Prostate gland (tissue), 2 donors: Measurements from ENCODE around the gene ATP23. TPM values are rescaled to one million over a fixed set of nuclear protein-coding genes. Genes with fewer than 3 reads are reported as not detected.
A peak's percentile ranks its signal among the peaks of the same experiment; 100 is the strongest.

Experiments used
- DNase-seq: peaks from one replicate; pipeline ENCODE4 v3.0.0-alpha.2; 2019; ENCODE audit warnings: low spot score
- H3K27ac ChIP-seq, 2 donors: fragments of 200-600 bp; sonication (generic); 2 replicates each; pipeline ENCODE4 v1.5.1; 2017 to 2019
- H3K27me3 ChIP-seq: fragments of 200-600 bp; sonication (generic); replicated peaks from 2 replicates; pipeline ENCODE4 v1.5.1; 2019; ENCODE audit not compliant: insufficient read depth
- H3K36me3 ChIP-seq, 2 donors: fragments of 200-600 bp; sonication (generic); 1 replicate in 1 of 2; 2 replicates in 1 of 2; pipeline versions ENCODE4 v1.5.1 to v1.8.1; 2017 to 2019
- H3K4me1 ChIP-seq: fragments of 200-600 bp; sonication (generic); replicated peaks from 2 replicates; pipeline ENCODE4 v1.5.1; 2019
- H3K4me3 ChIP-seq, 2 donors: fragments of 200-600 bp; sonication (generic); 2 replicates each; pipeline ENCODE4 v1.5.1; 2017 to 2019
- H3K9me3 ChIP-seq: fragments of 200-600 bp; sonication (generic); 2 replicates; pipeline ENCODE4 v1.5.1; 2017
- POLR2A ChIP-seq: fragments of 450-650 bp; IDR thresholded peaks from one replicate; pipeline ENCODE4 v1.6.1; 2016; ENCODE audit warnings: antibody characterized with exemption, mild to moderate bottlenecking
- POLR2AphosphoS5 ChIP-seq: sonication (generic); formaldehyde crosslinking; IDR thresholded peaks from one replicate; pipeline ENCODE4 v1.6.1; 2017; ENCODE audit warnings: antibody characterized with exemption
- WGBS: methylation state at CpG from one replicate; pipeline ENCODE4 v1.1.5; 2018; 5-methylcytosine and 5-hydroxymethylcytosine counted together
- intact Hi-C: fragments of 100-400 bp; cut with DNase I; formaldehyde crosslinking; loops from one replicate; pipeline ENCODE4 v1.14.2; 2022
- total RNA-seq, 2 donors: library from RNA; depleted of rRNA; stranded (reverse); fragments of >200 nt; gene quantifications; one replicate each; pipeline ENCODE4 v1.1.0, GENCODE V29; 2016
- TF ChIP-seq, protein P1 (sequence below), 4 experiments: fragments of 200-600 bp in 2 of 4; fragments of 450-650 bp in 2 of 4; sonication (generic) in 2 of 4; IDR thresholded peaks; 1 replicate in 3 of 4; 2 replicates in 1 of 4; pipeline ENCODE4 v1.5.1; 2016 to 2019; ENCODE audit warnings: antibody characterized with exemption in 4 of 4, mild to moderate bottlenecking in 2 of 4, moderate library complexity in 2 of 4

ATP23 gene
- total RNA-seq, 2 donors from 2014 or later: 8.0 to 15.0 TPM

DNA sequence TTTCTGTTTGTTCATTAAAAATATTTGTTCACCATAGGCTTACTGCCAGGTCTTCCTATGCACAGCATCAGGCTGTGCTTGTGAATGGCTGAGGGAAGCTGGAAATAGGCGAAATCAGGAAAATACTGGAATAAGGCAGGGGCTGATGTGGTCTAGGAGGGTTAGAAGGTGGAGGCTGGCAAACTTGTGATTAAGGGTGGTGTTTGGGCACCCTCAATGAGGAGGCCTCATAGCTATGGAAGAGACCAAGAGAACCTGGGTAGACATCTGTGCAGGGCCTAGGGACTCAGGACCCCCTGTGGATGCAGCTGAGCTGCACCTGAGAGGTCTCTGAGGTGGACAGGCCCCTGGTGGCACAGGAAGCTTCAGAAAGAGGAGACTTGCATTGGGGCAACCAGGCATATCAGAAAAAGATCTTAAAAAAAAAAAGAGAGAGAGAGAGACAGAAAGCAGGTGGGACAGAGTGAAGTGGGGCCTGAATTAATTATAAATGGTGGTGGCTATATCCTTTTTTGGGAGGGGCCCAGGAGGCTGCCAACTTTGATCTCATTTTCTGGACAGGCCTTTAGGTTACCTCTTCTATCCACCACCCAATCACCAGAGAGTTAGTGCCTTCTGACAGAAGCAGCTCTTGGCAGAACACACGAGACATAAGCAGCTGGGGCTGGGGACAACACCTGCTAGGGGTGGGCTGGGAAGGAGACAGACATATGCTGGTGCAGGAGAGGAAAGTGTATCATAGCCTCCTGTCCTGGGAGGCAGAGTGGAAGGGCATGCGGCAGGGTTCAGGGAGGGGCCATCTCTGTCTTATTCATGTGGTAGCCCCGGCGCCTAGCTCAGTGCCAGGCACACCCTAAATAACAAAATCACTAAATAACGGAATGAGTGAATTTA lies 46.7 kb upstream of the ATP23 start:
- WGBS: 47% methylated on average over 6 of the region's 6 CpGs
- no peak for DNase-seq
- no peaks in the 10 kb centered on the region for H3K9me3 ChIP-seq
- no peaks in the 10 kb centered on the region for H3K27me3 ChIP-seq
- peak overlapping the region; percentile 89 to 90 for H3K27ac ChIP-seq
- H3K36me3 ChIP-seq: no peaks in the 10 kb centered on the region
- TF ChIP-seq, protein P1, sequence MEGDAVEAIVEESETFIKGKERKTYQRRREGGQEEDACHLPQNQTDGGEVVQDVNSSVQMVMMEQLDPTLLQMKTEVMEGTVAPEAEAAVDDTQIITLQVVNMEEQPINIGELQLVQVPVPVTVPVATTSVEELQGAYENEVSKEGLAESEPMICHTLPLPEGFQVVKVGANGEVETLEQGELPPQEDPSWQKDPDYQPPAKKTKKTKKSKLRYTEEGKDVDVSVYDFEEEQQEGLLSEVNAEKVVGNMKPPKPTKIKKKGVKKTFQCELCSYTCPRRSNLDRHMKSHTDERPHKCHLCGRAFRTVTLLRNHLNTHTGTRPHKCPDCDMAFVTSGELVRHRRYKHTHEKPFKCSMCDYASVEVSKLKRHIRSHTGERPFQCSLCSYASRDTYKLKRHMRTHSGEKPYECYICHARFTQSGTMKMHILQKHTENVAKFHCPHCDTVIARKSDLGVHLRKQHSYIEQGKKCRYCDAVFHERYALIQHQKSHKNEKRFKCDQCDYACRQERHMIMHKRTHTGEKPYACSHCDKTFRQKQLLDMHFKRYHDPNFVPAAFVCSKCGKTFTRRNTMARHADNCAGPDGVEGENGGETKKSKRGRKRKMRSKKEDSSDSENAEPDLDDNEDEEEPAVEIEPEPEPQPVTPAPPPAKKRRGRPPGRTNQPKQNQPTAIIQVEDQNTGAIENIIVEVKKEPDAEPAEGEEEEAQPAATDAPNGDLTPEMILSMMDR (IDR thresholded peaks at IDR 0.05): no peak
- TF ChIP-seq POLR2AphosphoS5 (no peak), POLR2A (no peak)
- intact Hi-C loops: loop anchor here (5.0 kb wide), 1 partner anchor 112 kb away; the partner anchor contains the start of gene TSFM
- no peak overlapping the region for H3K4me3 ChIP-seq
- peaks cover 25% of the 10 kb centered on the region for H3K4me1 ChIP-seq

DNA sequence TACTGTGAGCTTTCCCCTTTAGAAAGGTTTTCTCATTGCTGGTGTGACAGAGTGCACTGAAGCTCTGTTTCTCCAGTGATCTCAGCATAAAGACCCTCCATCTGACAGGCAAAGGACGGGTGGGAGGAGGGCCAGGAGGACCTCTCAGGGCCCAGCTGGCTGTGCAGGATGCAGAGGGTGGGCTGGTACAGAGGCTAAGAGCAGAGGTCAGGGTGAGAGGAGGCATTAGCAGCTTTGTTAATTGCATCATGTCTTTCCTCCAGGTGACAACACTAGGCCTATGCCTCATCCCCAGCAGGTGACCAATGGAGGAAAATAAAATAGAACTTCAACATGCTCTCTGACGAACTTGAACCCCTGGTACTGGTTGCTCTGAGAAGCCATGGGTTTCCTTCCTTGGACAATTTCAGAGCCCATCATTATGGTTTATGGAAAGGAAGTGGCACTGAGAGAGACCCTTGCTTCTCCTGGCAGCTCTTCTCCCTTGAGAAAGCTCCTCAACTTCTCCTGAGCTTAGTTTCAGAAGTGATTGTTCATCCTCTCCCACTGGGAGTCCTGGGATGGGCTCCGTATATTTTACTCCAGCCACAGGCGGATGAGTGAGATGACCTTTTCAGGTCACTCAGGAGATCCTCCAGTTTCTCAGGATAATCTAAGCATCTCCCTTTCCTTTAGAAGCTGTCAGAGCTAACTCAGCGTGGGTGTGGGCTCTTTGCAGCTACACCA lies 45.8 kb upstream of the ATP23 start:
- DNase-seq: no peak
- Histone ChIP-seq H3K4me3 (no peak overlapping the region), H3K36me3 (no peaks in the 10 kb centered on the region), H3K9me3 (no peaks in the 10 kb centered on the region), H3K4me1 (peaks cover 25% of the 10 kb centered on the region), H3K27me3 (no peaks in the 10 kb centered on the region), H3K27ac (peak overlapping the region; percentile 89 to 90)
- TF ChIP-seq, protein P1 (IDR thresholded peaks at IDR 0.05): no peak
- TF ChIP-seq POLR2AphosphoS5: no peak
- TF ChIP-seq POLR2A: no peak
- WGBS: 56% methylated on average over 5 of the region's 5 CpGs
- intact Hi-C loops: loop anchor here (2.0 to 5.0 kb wide), 2 partner anchors 63 to 113 kb away; partner anchors contain the start of gene TSFM

DNA sequence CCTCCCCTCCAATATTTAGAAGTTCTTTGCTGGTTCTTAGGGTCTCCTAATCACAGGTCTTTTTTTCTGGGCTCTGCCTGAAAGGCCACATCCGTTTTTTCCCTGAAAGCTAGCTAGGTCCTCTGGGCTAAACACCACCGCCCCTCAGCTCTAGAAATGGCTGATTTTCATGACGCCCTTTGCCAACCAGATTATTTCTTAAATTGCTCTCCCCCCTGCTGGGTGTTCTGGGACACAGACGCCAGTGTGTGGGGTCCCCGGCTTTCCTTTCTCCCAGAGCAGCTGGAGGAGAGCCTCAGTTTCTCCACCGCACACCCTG lies 45.3 kb upstream of the ATP23 start:
- Histone ChIP-seq H3K36me3 (no peaks in the 10 kb centered on the region), H3K4me3 (peak overlapping the region; percentile 49 to 60), H3K27ac (peak overlapping the region; percentile 89 to 90), H3K9me3 (no peaks in the 10 kb centered on the region), H3K27me3 (no peaks in the 10 kb centered on the region), H3K4me1 (peaks cover 25% of the 10 kb centered on the region)
- TF ChIP-seq POLR2AphosphoS5 (no peak), POLR2A (no peak)
- TF ChIP-seq, protein P1 (IDR thresholded peaks at IDR 0.05): no peak
- WGBS: 11% methylated on average over 6 of the region's 6 CpGs
- intact Hi-C loops: loop anchor here (2.0 to 5.0 kb wide), 2 partner anchors 63 to 114 kb away; partner anchors contain the start of gene TSFM
- no peak for DNase-seq

DNA sequence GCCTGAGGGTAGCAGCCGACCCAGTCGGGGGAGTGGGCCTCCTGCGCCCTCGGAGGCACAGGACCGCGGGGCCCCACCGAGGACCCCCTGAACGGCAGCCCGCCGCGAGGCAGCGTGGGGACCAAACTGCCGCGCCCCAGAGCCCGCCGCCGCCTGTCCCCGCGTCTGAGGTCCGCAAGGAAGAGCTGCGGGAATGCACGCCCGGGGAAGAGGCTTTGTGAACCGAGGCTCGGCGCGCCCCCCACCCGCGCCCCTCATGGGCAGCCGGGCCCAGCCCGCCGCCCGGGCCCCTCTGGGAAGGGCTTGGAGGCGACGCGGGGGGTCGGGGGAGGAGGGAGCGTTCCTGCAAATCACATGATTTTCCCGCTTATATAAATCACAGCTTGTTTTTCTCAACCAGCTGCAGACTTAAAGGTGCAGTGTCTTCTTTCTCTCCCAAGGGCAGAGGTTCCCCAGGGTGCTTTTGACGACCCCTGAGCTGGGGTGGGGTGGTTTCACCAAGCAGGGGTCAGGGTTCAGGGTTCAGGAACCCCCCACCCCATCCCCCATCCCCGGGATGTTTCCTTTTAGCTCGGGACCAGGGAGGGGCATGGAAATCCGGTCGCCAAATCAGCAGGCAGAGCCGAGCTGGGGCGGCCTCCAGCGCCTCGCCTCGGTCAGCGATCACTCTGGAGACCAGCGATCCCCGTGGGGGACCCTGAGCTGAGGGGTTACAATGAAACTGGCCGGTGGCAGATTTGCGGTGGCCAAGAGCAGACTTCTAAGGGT lies 44.7 kb upstream of the ATP23 start:
- DNase-seq: peak; percentile 67
- Histone ChIP-seq H3K27ac (peak overlapping the region; percentile 89 to 90), H3K4me3 (peak overlapping the region; percentile 49 to 60), H3K9me3 (no peaks in the 10 kb centered on the region), H3K4me1 (peaks cover 25% of the 10 kb centered on the region), H3K36me3 (no peaks in the 10 kb centered on the region), H3K27me3 (no peaks in the 10 kb centered on the region)
- WGBS: under 1% methylated on average over 35 of the region's 54 CpGs
- intact Hi-C loops: loop anchor here (2.0 to 5.0 kb wide), 2 partner anchors 64 to 114 kb away; partner anchors contain the start of gene TSFM
- peak; percentile 65 for TF ChIP-seq POLR2AphosphoS5
- TF ChIP-seq, protein P1 (IDR thresholded peaks at IDR 0.05): peak; percentile 33 to 61 (median 50)
- TF ChIP-seq POLR2A: peak; percentile 58
